GM18511 (cell line): Measurements from ENCODE around the gene GARIN6.
"Not testable (repeated sequence)": the region's sequence is repeated elsewhere in the genome, so short reads cannot be mapped to it uniquely, and the experiment has no call there.

Experiments used
- ATAC-seq: cut with Tn5 transposase; IDR thresholded peaks from one replicate; pipeline ENCODE4 v1.9.1; 2021; ENCODE audit warnings: mild to moderate bottlenecking, moderate library complexity; ENCODE audit not compliant: unreplicated experiment

Gene GARIN6

GRCh38 chr12:99647453-99647852 is at the start of gene GARIN6:
TSS of gene GARIN6 (plus strand) at chr12:99647753. CDS start at chr12:99648175, 422 bp downstream.
- ATAC-seq: no peak

GRCh38 chr12:99598785-99599184 is 48.8 kb upstream of the GARIN6 start:
- ATAC-seq: no peak

- ATAC-seq: peak; percentile 92
Measured at GRCh38 chr12:99600388-99600787, 47.2 kb upstream of the GARIN6 start.

- no peak for ATAC-seq
Measured at GRCh38 chr12:99609455-99610181, 37.9 kb upstream of the GARIN6 start.

GRCh38 chr12:99611117-99611516 is 36.4 kb upstream of the GARIN6 start:
- ATAC-seq: no peak

GRCh38 chr12:99611599-99611998 is 36.0 kb upstream of the GARIN6 start:
- ATAC-seq: no peak

GRCh38 chr12:99618657-99619056 is 28.9 kb upstream of the GARIN6 start:
- no peak for ATAC-seq

GRCh38 chr12:99619389-99620158 is 28.0 kb upstream of the GARIN6 start:
- peak; percentile 90 for ATAC-seq

GRCh38 chr12:99620159-99620479 is 27.4 kb upstream of the GARIN6 start:
- ATAC-seq: no peak

- not testable (repeated sequence) for ATAC-seq
Measured at GRCh38 chr12:99624591-99624990, 23.0 kb upstream of the GARIN6 start.

GRCh38 chr12:99627459-99627858 is 20.1 kb upstream of the GARIN6 start:
- no peak for ATAC-seq

GRCh38 chr12:99644629-99645028 is 2.9 kb upstream of the GARIN6 start:
- ATAC-seq: no peak

GRCh38 chr12:99648183-99648582 is 630 bp downstream of the GARIN6 start:
- ATAC-seq: no peak

- no peak for ATAC-seq
Measured at GRCh38 chr12:99649551-99649950, 2.0 kb downstream of the GARIN6 start.

- ATAC-seq: no peak
Measured at GRCh38 chr12:99658671-99659349, 11.3 kb downstream of the GARIN6 start.

GRCh38 chr12:99670635-99671034 is 23.1 kb downstream of the GARIN6 start:
- no peak for ATAC-seq

GRCh38 chr12:99680276-99680675 is 32.7 kb downstream of the GARIN6 start:
- ATAC-seq: no peak

- no peak for ATAC-seq
Measured at GRCh38 chr12:99686142-99686541, 38.6 kb downstream of the GARIN6 start.

- peak; percentile 57 for ATAC-seq
Measured at GRCh38 chr12:99695050-99695449, 47.5 kb downstream of the GARIN6 start.
